ENCODE measurements around the gene MGLL.
A peak's percentile ranks its signal among the peaks of the same experiment; 100 is the strongest.

Gene MGLL

GRCh38 chr3:127822041-127822681 lies at the start of gene MGLL:
TSS of gene MGLL (minus strand) at chr3:127822515. CDS start at chr3:127822318, 197 bp downstream.
- no peak for DNase-seq

GRCh38 chr3:127870156-127870555 lies 47.8 kb upstream of the MGLL start:
- no peak for DNase-seq

GRCh38 chr3:127867986-127868385 lies 45.7 kb upstream of the MGLL start:
- no peak for DNase-seq

- DNase-seq, result no peak
Measured at GRCh38 chr3:127867412-127867811, 45.1 kb upstream of the MGLL start.

- no peak for DNase-seq
Measured at GRCh38 chr3:127865941-127866340, 43.6 kb upstream of the MGLL start.

GRCh38 chr3:127860211-127860696 lies 37.9 kb upstream of the MGLL start:
- DNase-seq, result no peak

- DNase-seq, result no peak
Measured at GRCh38 chr3:127859730-127860129, 37.4 kb upstream of the MGLL start.

GRCh38 chr3:127858937-127859336 lies 36.6 kb upstream of the MGLL start:
- no peak for DNase-seq

- no peak for DNase-seq
Measured at GRCh38 chr3:127858521-127858920, 36.2 kb upstream of the MGLL start.

- DNase-seq, result no peak
Measured at GRCh38 chr3:127857333-127857732, 35.0 kb upstream of the MGLL start.

- DNase-seq, result no peak
Measured at GRCh38 chr3:127856801-127857200, 34.5 kb upstream of the MGLL start.

GRCh38 chr3:127855246-127855645 lies 32.9 kb upstream of the MGLL start:
- DNase-seq, result no peak

GRCh38 chr3:127853681-127854080 lies 31.4 kb upstream of the MGLL start:
- DNase-seq, result no peak

- DNase-seq, result peak; percentile 85
Measured at GRCh38 chr3:127851899-127852298, 29.6 kb upstream of the MGLL start.

GRCh38 chr3:127849368-127849767 lies 27.1 kb upstream of the MGLL start:
- DNase-seq, result peak; percentile 97

- no peak for DNase-seq
Measured at GRCh38 chr3:127848131-127849129, 26.1 kb upstream of the MGLL start.

- DNase-seq, result no peak
Measured at GRCh38 chr3:127847236-127847720, 25.0 kb upstream of the MGLL start.

- no peak for DNase-seq
Measured at GRCh38 chr3:127846576-127846975, 24.3 kb upstream of the MGLL start.

GRCh38 chr3:127844326-127844942 lies 22.1 kb upstream of the MGLL start:
- DNase-seq, result no peak

GRCh38 chr3:127840671-127841070 lies 18.4 kb upstream of the MGLL start:
- DNase-seq, result no peak

GRCh38 chr3:127839099-127839498 lies 16.8 kb upstream of the MGLL start:
- no peak for DNase-seq

- DNase-seq, result no peak
Measured at GRCh38 chr3:127835993-127836882, 13.9 kb upstream of the MGLL start.

Measured in DMS 273 treated with DMSO at 0.1 percent for 48 hours (cell line).